ENCODE measurements around the gene KRTAP5-4. TPM values are rescaled to one million over a fixed set of nuclear protein-coding genes. Genes with fewer than 3 reads are reported as not detected.

KRTAP5-4 gene
- total RNA-seq, 1 donor from 2014 or later, result not detected

Other genes with a start within 250 kb of the KRTAP5-4 start
- 0.52 TPM for gene BRSK2, start 232.2 kb downstream of the KRTAP5-4 start, total RNA-seq
- gene MOB2, start 135.4 kb downstream of the KRTAP5-4 start, total RNA-seq, result 49.5 TPM
- 15.3 TPM for gene DUSP8, start 49.9 kb downstream of the KRTAP5-4 start, total RNA-seq
- gene KRTAP5-1, start 36.9 kb downstream of the KRTAP5-4 start, total RNA-seq, result not detected
- gene KRTAP5-2, start 23.8 kb downstream of the KRTAP5-4 start, total RNA-seq, result not detected
- gene KRTAP5-3, start 13.7 kb downstream of the KRTAP5-4 start, total RNA-seq, result not detected
- gene KRTAP5-5, start 7.6 kb upstream of the KRTAP5-4 start, total RNA-seq, result not detected
- not detected for gene KRTAP5-6, start 75.1 kb upstream of the KRTAP5-4 start, total RNA-seq
- 0.58 TPM for gene IFITM10, start 128.5 kb upstream of the KRTAP5-4 start, total RNA-seq
- 831 TPM for gene CTSD, start 141.8 kb upstream of the KRTAP5-4 start, total RNA-seq
- not detected for gene SYT8, start 212.9 kb upstream of the KRTAP5-4 start, total RNA-seq
- not detected for gene TNNI2, start 216.8 kb upstream of the KRTAP5-4 start, total RNA-seq
- 19.7 TPM for gene LSP1, start 230.9 kb upstream of the KRTAP5-4 start, total RNA-seq